ENCODE results near the gene TPST1.
"Not testable (repeated sequence)": the region's sequence is repeated elsewhere in the genome, so short reads cannot be mapped to it uniquely, and the experiment has no call there.

TPST1 gene

GRCh38 chr7:66189695-66190503 lies 15.2 kb upstream of the TPST1 start:
- DNase-seq = no peak

- DNase-seq = no peak
These were observed 14.7 kb upstream of the TPST1 start for GRCh38 chr7:66190504-66190857.

GRCh38 chr7:66193146-66193725 lies 11.9 kb upstream of the TPST1 start:
- no peak for DNase-seq

DNA sequence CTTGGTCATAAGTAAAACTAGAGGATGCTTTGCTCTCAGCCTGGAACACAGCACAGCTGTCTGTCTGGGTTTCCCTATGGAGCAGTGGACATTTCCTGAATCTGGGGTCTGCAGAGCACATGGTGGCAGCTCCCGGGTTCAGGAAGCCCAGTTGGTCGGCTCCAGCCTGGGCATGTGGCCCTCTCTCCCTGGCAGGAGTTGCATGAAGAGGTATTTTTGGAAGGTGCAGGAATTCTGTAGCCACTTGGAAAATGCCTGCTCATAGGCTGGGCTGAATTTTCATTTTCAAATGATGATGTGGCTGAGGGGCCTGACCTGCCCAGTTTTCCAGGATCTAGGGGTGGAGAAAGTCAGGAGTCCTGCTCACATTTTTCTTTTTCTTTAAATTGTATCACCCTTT lies 6.7 kb upstream of the TPST1 start:
- DNase-seq = no peak

DNA sequence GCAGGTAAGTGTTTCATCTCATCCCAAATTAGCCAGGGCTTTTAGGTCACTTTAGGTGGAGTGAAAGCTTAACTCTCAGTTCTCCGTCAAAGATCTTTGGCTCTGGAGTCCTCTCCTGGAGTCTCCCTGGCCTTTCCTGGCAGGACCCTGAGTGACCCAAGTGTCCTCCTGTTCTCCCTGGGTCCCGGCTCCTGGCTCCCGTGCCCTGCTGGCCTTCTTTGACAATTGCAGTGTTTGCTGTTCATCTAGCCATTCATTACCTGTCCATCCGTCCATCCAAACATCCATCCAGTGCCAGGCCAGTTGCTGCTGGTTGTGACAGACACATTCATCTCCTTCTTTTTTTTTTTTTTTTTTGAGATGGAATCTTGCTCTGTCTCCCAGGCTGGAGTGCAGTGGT lies 6.2 kb upstream of the TPST1 start:
- DNase-seq = no peak

GRCh38 chr7:66202441-66202840 lies 2.7 kb upstream of the TPST1 start:
- no peak for DNase-seq

DNA sequence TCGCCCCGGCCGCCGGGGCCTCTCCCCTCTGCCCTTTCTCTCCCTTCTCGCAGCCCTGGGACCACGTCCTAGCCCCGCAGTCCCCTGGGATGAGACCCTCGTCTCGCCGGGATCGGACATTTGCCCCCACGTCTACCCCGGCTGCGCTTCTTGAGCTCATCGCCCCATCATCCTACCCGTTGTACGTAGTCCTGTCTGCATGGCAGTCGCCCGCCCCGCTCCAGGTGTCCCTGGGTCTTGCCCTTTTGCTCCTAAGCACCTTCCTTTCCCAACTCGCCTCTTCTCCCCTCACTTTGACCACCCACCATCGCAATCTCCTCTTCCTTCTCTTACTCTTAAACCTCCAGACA lies 582 bp downstream of the TPST1 start:
- peak; percentile 59 for DNase-seq

DNA sequence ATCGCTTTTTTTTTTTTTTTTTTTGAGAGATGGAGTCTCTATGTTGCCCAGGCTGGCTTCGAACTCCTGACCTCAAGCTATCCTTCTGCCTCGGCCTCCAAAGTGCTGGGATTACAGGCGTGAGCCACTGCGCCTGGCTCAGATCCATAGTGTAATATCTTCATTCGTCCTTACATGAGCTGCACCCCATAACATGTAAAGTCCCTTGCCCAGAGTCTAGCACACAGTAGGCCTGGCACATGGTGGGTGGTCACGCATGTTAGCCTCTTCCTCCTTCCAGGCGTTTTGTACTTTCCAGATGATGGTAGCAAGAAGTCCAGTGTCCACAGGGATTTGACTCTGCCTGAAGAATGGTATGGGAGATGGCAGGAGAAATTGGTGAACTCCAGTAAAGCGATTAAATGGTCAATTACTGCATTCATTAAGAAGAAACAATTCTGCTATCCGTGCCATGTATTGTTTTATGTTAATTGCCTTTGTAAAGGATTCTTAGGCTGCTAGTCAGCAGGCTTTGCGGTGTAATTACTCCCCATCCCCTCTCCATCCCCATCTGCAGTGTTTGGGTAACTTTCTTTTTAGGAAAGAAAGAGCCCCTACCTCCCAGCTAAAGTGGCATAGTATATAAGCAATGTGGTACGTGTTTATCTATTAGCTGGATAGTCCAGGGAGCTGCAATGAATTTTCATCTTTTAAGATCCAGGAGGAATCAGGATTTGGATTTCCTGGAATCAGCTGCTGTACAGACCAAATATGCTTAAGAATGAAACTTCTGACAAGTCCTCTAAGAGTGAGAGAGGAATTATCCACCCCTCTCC lies 1.2 kb downstream of the TPST1 start:
- no peak for DNase-seq

DNA sequence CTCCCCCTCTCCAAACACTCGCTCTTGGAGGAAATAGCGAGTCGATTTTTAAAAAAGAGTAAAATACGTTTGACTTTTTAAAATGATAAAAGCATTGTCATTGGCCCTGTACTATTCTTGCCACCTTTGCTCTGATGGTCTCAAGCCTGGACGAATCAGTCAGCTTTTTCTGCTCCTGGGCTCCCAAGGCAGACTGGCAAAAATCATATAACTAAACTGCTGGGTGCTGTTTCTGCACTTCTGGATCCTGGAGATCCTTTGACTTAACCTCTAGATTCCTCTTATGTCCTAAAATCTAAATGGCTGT lies 1.8 kb downstream of the TPST1 start:
- no peak for DNase-seq

GRCh38 chr7:66207540-66207939 lies 2.4 kb downstream of the TPST1 start:
- DNase-seq = no peak

GRCh38 chr7:66211429-66211828 lies 6.3 kb downstream of the TPST1 start:
- no peak for DNase-seq

GRCh38 chr7:66213637-66214036 lies 8.5 kb downstream of the TPST1 start:
- no peak for DNase-seq

- DNase-seq = no peak
These were observed 11.6 kb downstream of the TPST1 start for GRCh38 chr7:66216687-66217086.

DNA sequence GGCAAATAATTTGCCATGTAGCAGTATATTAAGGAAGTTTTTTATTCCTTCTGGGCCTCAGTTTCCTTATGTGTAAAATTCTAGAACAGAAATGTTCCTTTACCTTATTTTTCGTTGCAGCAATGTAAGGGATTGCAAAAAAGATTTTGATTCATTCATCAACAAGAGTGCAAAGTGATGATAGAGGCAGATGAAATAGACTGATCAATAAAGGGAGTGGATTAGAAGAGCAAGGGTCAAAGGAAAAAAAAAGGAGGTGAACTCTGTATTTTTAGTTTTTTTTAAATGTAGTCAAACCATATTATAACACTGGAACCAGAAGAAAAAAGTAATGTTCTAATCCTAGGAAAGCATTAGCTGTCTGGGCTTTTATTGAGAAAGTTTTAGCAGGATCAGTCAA lies 14.7 kb downstream of the TPST1 start:
- no peak for DNase-seq

DNA sequence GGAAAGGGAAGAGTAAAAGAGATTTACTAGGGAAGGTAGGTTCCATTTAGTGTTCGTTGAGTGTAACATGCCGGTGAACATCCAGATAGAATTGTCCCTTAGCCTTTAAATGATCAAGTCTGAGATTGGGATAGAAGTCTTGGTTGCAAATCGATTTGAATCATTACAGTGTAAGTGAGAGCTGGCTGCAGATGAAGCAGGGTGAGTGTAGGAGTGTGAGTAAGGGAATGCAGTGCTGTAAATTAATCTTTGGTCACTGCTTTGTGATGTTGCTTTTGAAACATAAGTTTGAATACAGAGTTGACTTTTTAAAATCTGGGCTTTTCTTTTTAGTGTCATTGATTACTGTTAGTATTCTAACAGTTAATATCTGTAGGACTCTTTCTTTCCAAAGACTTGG lies 16.3 kb downstream of the TPST1 start:
- no peak for DNase-seq

DNA sequence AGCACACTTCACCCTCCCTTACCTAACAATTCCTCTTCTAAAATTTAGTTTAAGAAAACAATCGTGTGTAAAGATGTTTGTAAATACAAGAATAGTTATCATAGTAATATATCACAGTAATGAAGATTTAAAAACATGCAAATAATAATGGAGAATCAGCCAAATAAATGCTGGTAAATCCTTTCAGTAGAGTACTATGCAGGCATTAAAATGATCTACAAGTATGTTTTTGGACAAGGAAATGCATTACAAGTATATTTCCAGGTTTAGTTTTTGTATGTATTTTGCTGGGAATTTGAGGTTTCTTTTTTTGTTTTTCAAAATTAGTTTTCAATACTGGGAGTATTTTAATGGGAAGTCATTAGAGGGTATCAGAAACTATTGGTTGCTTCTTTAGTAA lies 22.7 kb downstream of the TPST1 start:
- DNase-seq = no peak

GRCh38 chr7:66231326-66232216 lies 26.4 kb downstream of the TPST1 start:
- DNase-seq = not testable (repeated sequence)

DNA sequence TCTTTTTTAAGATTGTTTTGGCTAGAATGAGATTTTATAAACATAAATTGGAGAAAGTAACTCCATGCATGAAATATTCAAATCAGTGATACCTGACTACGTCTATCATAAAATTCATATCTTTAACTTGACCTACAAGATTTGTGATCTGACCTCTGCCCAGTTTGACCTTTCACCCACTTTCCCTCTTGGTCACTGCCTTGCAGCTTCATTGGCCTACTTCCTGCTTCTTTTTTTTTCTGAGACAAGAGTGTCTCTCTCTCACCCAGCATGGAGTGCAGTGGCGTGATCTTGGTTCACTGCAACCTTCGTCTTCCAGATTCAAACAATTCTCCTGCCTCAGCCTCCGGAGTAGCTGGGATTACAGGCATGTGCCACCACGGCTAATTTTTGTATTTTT lies 28.5 kb downstream of the TPST1 start:
- no peak for DNase-seq

GRCh38 chr7:66236713-66237303 lies 31.7 kb downstream of the TPST1 start:
- no peak for DNase-seq

DNA sequence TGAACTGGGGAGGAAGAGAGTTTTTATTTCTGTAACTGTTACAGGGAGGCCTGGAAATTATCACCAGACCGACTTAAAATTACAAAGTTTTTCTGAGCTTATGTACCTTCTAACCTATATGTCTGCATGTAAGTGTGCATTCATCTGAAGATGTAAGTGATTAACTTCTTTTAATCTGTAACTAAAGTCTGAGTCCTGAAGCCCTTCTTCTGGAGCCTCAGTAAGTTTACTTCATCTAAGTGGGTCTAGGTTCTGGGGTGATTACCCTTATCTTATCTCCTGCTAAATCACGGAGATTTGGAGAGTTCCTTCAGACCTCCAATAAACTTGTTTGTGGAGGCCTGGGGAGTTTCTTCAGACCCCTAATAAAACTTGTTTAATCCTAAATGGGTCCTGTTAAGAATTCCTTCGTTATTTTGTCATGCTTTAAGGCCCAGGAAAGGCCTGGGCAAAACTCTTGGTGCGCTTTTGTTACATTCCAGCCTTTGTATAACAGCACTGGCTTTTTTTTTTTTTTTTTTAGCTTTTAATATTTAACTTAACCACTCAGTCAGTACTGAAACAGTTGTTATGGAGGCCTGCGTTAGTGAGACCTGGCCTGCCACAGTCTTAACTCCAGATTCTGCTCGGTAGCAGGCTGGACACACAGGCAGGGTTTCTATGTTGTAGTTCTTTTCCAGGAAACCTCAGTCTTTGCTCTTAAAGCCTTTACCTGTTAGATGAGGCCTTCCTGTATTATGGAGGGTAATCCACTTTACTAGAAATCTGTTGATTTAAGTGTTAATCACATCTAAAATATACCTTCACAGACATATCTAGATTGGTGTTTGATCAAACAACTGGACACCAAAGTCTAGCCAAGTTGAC lies 33.0 kb downstream of the TPST1 start:
- DNase-seq = no peak

- DNase-seq = no peak
These were observed 33.8 kb downstream of the TPST1 start for GRCh38 chr7:66238773-66239466.
